CD8-positive, alpha-beta memory T cell (primary cell): Measurements from ENCODE around the gene ACSS1. TPM values are rescaled to one million over a fixed set of nuclear protein-coding genes. Genes with fewer than 3 reads are reported as not detected.

Experiments
- CTCF ChIA-PET: fragments of 350-600 bp; sonication (Branson Sonifier 250); formaldehyde crosslinking; loops from one replicate; lab custom pipeline; 2021; ENCODE audit warnings: antibody characterized with exemption; lab: Charles Lee
- POLR2A ChIA-PET: fragments of 350-600 bp; sonication (Branson Sonifier 250); formaldehyde crosslinking; loops from one replicate; lab custom pipeline; 2021; ENCODE audit warnings: antibody characterized with exemption; lab: Charles Lee
- DNase-seq, 5 donors: peaks; one replicate each; pipeline versions ENCODE4 v3.0.0 to v3.0.0-alpha.2; 2020 to 2022; ENCODE audit warnings: mixed read lengths in 1 of 5
- H3K27ac ChIP-seq: one replicate; pipeline ENCODE4 v1.7.0; 2013; ENCODE audit warnings: low read depth, mild to moderate bottlenecking, low read length, moderate library complexity
- H3K27me3 ChIP-seq: 2 replicates; pipeline ENCODE4 v1.7.0; 2013; ENCODE audit warnings: low read length, mild to moderate bottlenecking; ENCODE audit not compliant: insufficient read depth, poor library complexity, severe bottlenecking
- H3K36me3 ChIP-seq: 2 replicates; pipeline ENCODE4 v1.7.0; 2013; ENCODE audit warnings: mild to moderate bottlenecking, low read length, moderate library complexity; ENCODE audit not compliant: insufficient read depth
- H3K4me1 ChIP-seq: 2 replicates; pipeline ENCODE4 v1.7.0; 2013; ENCODE audit warnings: mild to moderate bottlenecking, low read length, moderate library complexity; ENCODE audit not compliant: insufficient read depth
- H3K4me3 ChIP-seq: 2 replicates; pipeline ENCODE4 v1.7.0; 2013; ENCODE audit warnings: mild to moderate bottlenecking, low read length
- H3K9me3 ChIP-seq: 2 replicates; pipeline ENCODE4 v1.7.0; 2013; ENCODE audit warnings: mild to moderate bottlenecking, low read length
- H3K27ac Mint-ChIP-seq, 8 donors: one replicate each; pipeline ENCODE4 v1.8.0; 2020 to 2021; ENCODE audit warnings: mixed read lengths in 8 of 8, mild to moderate bottlenecking in 6 of 8, inconsistent platforms in 3 of 8, moderate library complexity in 3 of 8
- H3K27me3 Mint-ChIP-seq, 2 donors: one replicate each; pipeline ENCODE4 v1.8.0; 2020 to 2021; ENCODE audit warnings: mixed read lengths in 2 of 2, mild to moderate bottlenecking in 1 of 2, moderate library complexity in 1 of 2
- H3K36me3 Mint-ChIP-seq, 3 donors: one replicate each; pipeline ENCODE4 v1.8.0; 2020 to 2021; ENCODE audit warnings: mixed read lengths in 3 of 3, inconsistent platforms in 1 of 3, mild to moderate bottlenecking in 1 of 3
- H3K4me1 Mint-ChIP-seq, 3 donors: one replicate each; pipeline ENCODE4 v1.8.0; 2020 to 2021; ENCODE audit warnings: mixed read lengths in 3 of 3, inconsistent platforms in 1 of 3, mild to moderate bottlenecking in 1 of 3
- H3K4me3 Mint-ChIP-seq, 7 donors: one replicate each; pipeline ENCODE4 v1.8.0; 2020 to 2021; ENCODE audit warnings: mixed read lengths in 7 of 7, mild to moderate bottlenecking in 6 of 7, moderate library complexity in 4 of 7, inconsistent platforms in 2 of 7
- H3K9me3 Mint-ChIP-seq, 5 donors: one replicate each; pipeline ENCODE4 v1.8.0; 2020 to 2022; ENCODE audit warnings: mixed read lengths in 5 of 5, mild to moderate bottlenecking in 3 of 5, moderate library complexity in 2 of 5, inconsistent platforms in 1 of 5
- polyA plus RNA-seq: library from polyadenylated mRNA; unstranded; fragments of 300-500 nt; fragmentation: Illumina TruSeq; gene quantifications from one replicate; pipeline ENCODE4 v1.2.3, GENCODE V29; 2021
- total RNA-seq, 2 experiments: library from RNA; stranded (reverse); gene quantifications; one replicate each; pipeline ENCODE4 v1.2.3, GENCODE V29; 2021

Gene ACSS1
- total and polyA plus RNA-seq, 3 experiments from 2014 or later: 24.5 to 59.6 (median 24.8) TPM

GRCh38 chr20:25065625-25066338 is 7.8 kb upstream of the ACSS1 start:
- H3K27ac Mint-ChIP-seq: peak overlapping the region in 2 of 8 donors; percentile 41 to 83
- Histone ChIP-seq H3K27me3 (no peaks in the 10 kb centered on the region), H3K4me1 (peaks cover 4% of the 10 kb centered on the region), H3K27ac (no peak overlapping the region), H3K9me3 (no peaks in the 10 kb centered on the region), H3K4me3 (no peak overlapping the region), H3K36me3 (no peaks in the 10 kb centered on the region)
- no peaks in the 10 kb centered on the region for H3K36me3 Mint-ChIP-seq
- H3K27me3 Mint-ChIP-seq: peaks cover 3 to 26% of the 10 kb centered on the region in 2 donors
- CTCF ChIA-PET: interaction anchor here (0.9 to 10.4 kb wide), 16 partner anchors 12 to 1128 kb away, joined by 3 to 147 read pairs (median 3); no protein-coding TSS in a partner anchor
- H3K4me1 Mint-ChIP-seq: peaks cover 3 to 9% (median 7%) of the 10 kb centered on the region in 3 donors
- H3K9me3 Mint-ChIP-seq: no peaks in the 10 kb centered on the region
- POLR2A ChIA-PET: interaction anchor here (0.6 to 1.0 kb wide), 2 partner anchors 72 to 73 kb away, joined by 3 read pairs; partner anchors contain the start of gene APMAP
- peak overlapping the region in 1 of 7 donors; percentile 29 for H3K4me3 Mint-ChIP-seq
- DNase-seq: peak; percentile 42 to 77 (median 63)

- H3K36me3 Mint-ChIP-seq: no peaks in the 10 kb centered on the region
- H3K4me3 Mint-ChIP-seq: no peak overlapping the region
- peaks cover 7 to 9% (median 8%) of the 10 kb centered on the region in 3 donors for H3K4me1 Mint-ChIP-seq
- DNase-seq: no peak
- Histone ChIP-seq H3K27me3 (no peaks in the 10 kb centered on the region), H3K36me3 (no peaks in the 10 kb centered on the region), H3K4me3 (no peak overlapping the region), H3K9me3 (no peaks in the 10 kb centered on the region), H3K27ac (no peak overlapping the region), H3K4me1 (peaks cover 4% of the 10 kb centered on the region)
- H3K9me3 Mint-ChIP-seq: no peaks in the 10 kb centered on the region
- POLR2A ChIA-PET: interaction anchor here (1.0 kb wide), 1 partner anchor 71 kb away, joined by 3 read pairs; no protein-coding TSS in a partner anchor
- peak overlapping the region in 2 of 8 donors; percentile 44 to 83 for H3K27ac Mint-ChIP-seq
- peaks cover 3 to 21% of the 10 kb centered on the region in 2 donors for H3K27me3 Mint-ChIP-seq
- CTCF ChIA-PET: interaction anchor here (0.9 to 10.4 kb wide), 17 partner anchors 11 to 1128 kb away, joined by 3 to 147 read pairs (median 3); no protein-coding TSS in a partner anchor
Measured at GRCh38 chr20:25065072-25065624, 7.2 kb upstream of the ACSS1 start.

- Histone ChIP-seq H3K4me3 (no peak overlapping the region), H3K27ac (no peak overlapping the region), H3K4me1 (peaks cover 5% of the 10 kb centered on the region), H3K36me3 (no peaks in the 10 kb centered on the region), H3K27me3 (no peaks in the 10 kb centered on the region), H3K9me3 (no peaks in the 10 kb centered on the region)
- Mint-ChIP-seq H3K9me3 (no peaks in the 10 kb centered on the region), H3K36me3 (no peaks in the 10 kb centered on the region), H3K4me3 (no peak overlapping the region), H3K4me1 (peaks cover 8 to 9% (median 8%) of the 10 kb centered on the region in 3 donors), H3K27ac (peak overlapping the region in 1 of 8 donors; percentile 37), H3K27me3 (peaks cover 3 to 16% of the 10 kb centered on the region in 2 donors)
- CTCF ChIA-PET: interaction anchor here (0.9 to 10.4 kb wide), 15 partner anchors 11 to 1127 kb away, joined by 3 to 147 read pairs (median 3); no protein-coding TSS in a partner anchor
- POLR2A ChIA-PET: interaction anchor here (0.7 kb wide), 1 partner anchor 69 kb away, joined by 6 read pairs; no protein-coding TSS in a partner anchor
- no peak for DNase-seq
Measured at GRCh38 chr20:25064561-25065071, 6.7 kb upstream of the ACSS1 start.

- Mint-ChIP-seq H3K36me3 (no peaks in the 10 kb centered on the region), H3K4me3 (no peak overlapping the region), H3K9me3 (no peaks in the 10 kb centered on the region), H3K27me3 (peaks cover 3 to 9% of the 10 kb centered on the region in 2 donors), H3K27ac (no peak overlapping the region), H3K4me1 (peaks cover 10 to 14% (median 13%) of the 10 kb centered on the region in 3 donors)
- no peak for DNase-seq
- no peaks in the 10 kb centered on the region for H3K9me3 ChIP-seq
- H3K4me1 ChIP-seq: peaks cover 11% of the 10 kb centered on the region
- H3K36me3 ChIP-seq: no peaks in the 10 kb centered on the region
- no peaks in the 10 kb centered on the region for H3K27me3 ChIP-seq
- ChIA-PET POLR2A (interaction anchor here (0.7 kb wide), 1 partner anchor 68 kb away, joined by 6 read pairs; no protein-coding TSS in a partner anchor), CTCF (interaction anchor here (1.1 to 10.4 kb wide), 10 partner anchors 10 to 336 kb away, joined by 3 to 147 read pairs (median 6); no protein-coding TSS in a partner anchor)
- no peak overlapping the region for H3K4me3 ChIP-seq
- H3K27ac ChIP-seq: no peak overlapping the region
Measured at GRCh38 chr20:25063981-25064380, 6.0 kb upstream of the ACSS1 start.

GRCh38 chr20:25063546-25063945 is 5.6 kb upstream of the ACSS1 start:
- DNase-seq: no peak
- Histone ChIP-seq H3K4me1 (peaks cover 15% of the 10 kb centered on the region), H3K4me3 (no peak overlapping the region), H3K27ac (no peak overlapping the region), H3K9me3 (no peaks in the 10 kb centered on the region), H3K27me3 (no peaks in the 10 kb centered on the region), H3K36me3 (no peaks in the 10 kb centered on the region)
- Mint-ChIP-seq H3K4me3 (no peak overlapping the region), H3K4me1 (peaks cover 14 to 18% (median 18%) of the 10 kb centered on the region in 3 donors), H3K27ac (peak overlapping the region in 1 of 8 donors; percentile 85), H3K27me3 (peaks cover 3 to 9% of the 10 kb centered on the region in 2 donors), H3K36me3 (no peaks in the 10 kb centered on the region), H3K9me3 (no peaks in the 10 kb centered on the region)
- POLR2A ChIA-PET: no interaction called here
- CTCF ChIA-PET: interaction anchor here (1.1 to 10.4 kb wide), 9 partner anchors 10 to 336 kb away, joined by 3 to 147 read pairs (median 6); no protein-coding TSS in a partner anchor

- ChIA-PET POLR2A (interaction anchor here (0.6 kb wide), 1 partner anchor 28 kb away, joined by 3 read pairs; no protein-coding TSS in a partner anchor), CTCF (interaction anchor here (0.8 to 10.4 kb wide), 7 partner anchors 15 to 132 kb away, joined by 3 to 147 read pairs (median 3); no protein-coding TSS in a partner anchor)
- Histone ChIP-seq H3K27me3 (no peaks in the 10 kb centered on the region), H3K4me1 (peaks cover 19% of the 10 kb centered on the region), H3K9me3 (no peaks in the 10 kb centered on the region), H3K27ac (no peak overlapping the region), H3K36me3 (no peaks in the 10 kb centered on the region), H3K4me3 (no peak overlapping the region)
- Mint-ChIP-seq H3K36me3 (no peaks in the 10 kb centered on the region), H3K9me3 (no peaks in the 10 kb centered on the region), H3K27ac (peak overlapping the region in 1 of 8 donors; percentile 41), H3K27me3 (peaks cover 3 to 9% of the 10 kb centered on the region in 2 donors), H3K4me1 (peaks cover 14 to 18% (median 18%) of the 10 kb centered on the region in 3 donors), H3K4me3 (peak overlapping the region in 1 of 7 donors; percentile 22)
- no peak for DNase-seq
Measured at GRCh38 chr20:25062841-25063240, 4.9 kb upstream of the ACSS1 start.

GRCh38 chr20:25061821-25062530 is 4.0 kb upstream of the ACSS1 start:
- no peaks in the 10 kb centered on the region for H3K9me3 ChIP-seq
- no peaks in the 10 kb centered on the region for H3K27me3 ChIP-seq
- no peak for DNase-seq
- POLR2A ChIA-PET: no interaction called here
- H3K4me3 ChIP-seq: no peak overlapping the region
- no peak overlapping the region for H3K27ac ChIP-seq
- H3K4me1 Mint-ChIP-seq: peaks cover 16 to 20% (median 18%) of the 10 kb centered on the region in 3 donors
- CTCF ChIA-PET: interaction anchor here (1.1 to 10.4 kb wide), 7 partner anchors 16 to 131 kb away, joined by 3 to 147 read pairs (median 3); no protein-coding TSS in a partner anchor
- peak overlapping the region in 3 of 8 donors; percentile 2 to 73 (median 14) for H3K27ac Mint-ChIP-seq
- peaks cover 3 to 9% of the 10 kb centered on the region in 2 donors for H3K27me3 Mint-ChIP-seq
- no peaks in the 10 kb centered on the region for H3K9me3 Mint-ChIP-seq
- H3K4me3 Mint-ChIP-seq: peak overlapping the region in 2 of 7 donors; percentile 59 to 69
- H3K36me3 ChIP-seq: no peaks in the 10 kb centered on the region
- peaks cover 0 to 2% (median 0%) of the 10 kb centered on the region in 3 donors for H3K36me3 Mint-ChIP-seq
- H3K4me1 ChIP-seq: peaks cover 19% of the 10 kb centered on the region
